Progenitor cell of endocrine pancreas (in vitro differentiated cells): Measurements from ENCODE around the gene HIP1. TPM values are rescaled to one million over a fixed set of nuclear protein-coding genes. Genes with fewer than 3 reads are reported as not detected.

Experiments
- DNase-seq: peaks from one replicate; pipeline ENCODE4 v3.0.0; 2021; ENCODE audit warnings: low spot score; ENCODE audit not compliant: unreplicated experiment
- H3K27ac Mint-ChIP-seq: 2 replicates; pipeline ENCODE4 v1.8.0; 2021; ENCODE audit warnings: mild to moderate bottlenecking, moderate library complexity, mixed read lengths
- H3K27me3 Mint-ChIP-seq: 2 replicates; pipeline ENCODE4 v1.8.0; 2021; ENCODE audit warnings: mixed read lengths
- H3K36me3 Mint-ChIP-seq: 2 replicates; pipeline ENCODE4 v1.8.0; 2022; ENCODE audit warnings: mixed read lengths; ENCODE audit not compliant: insufficient read depth
- H3K4me1 Mint-ChIP-seq: 2 replicates; pipeline ENCODE4 v1.8.0; 2021; ENCODE audit warnings: low read depth, mixed read lengths
- H3K4me3 Mint-ChIP-seq: 2 replicates; pipeline ENCODE4 v1.8.0; 2021; ENCODE audit warnings: low read depth, mild to moderate bottlenecking, moderate library complexity, mixed read lengths
- H3K9me3 Mint-ChIP-seq: 2 replicates; pipeline ENCODE4 v1.8.0; 2021; ENCODE audit warnings: low read depth, mixed read lengths
- total RNA-seq: library from RNA; stranded (reverse); gene quantifications from 2 replicates; pipeline ENCODE4 v1.2.1, GENCODE V29; 2021
- TF ChIP-seq, protein P1 (sequence below): fragments of 200-600 bp; sonication (generic); IDR thresholded peaks from one replicate; pipeline ENCODE4 v1.5.0; 2021; ENCODE audit warnings: antibody characterized with exemption, mild to moderate bottlenecking; ENCODE audit not compliant: unreplicated experiment

The HIP1 gene
- total RNA-seq, 1 donor from 2014 or later = 66.6 TPM

DNA sequence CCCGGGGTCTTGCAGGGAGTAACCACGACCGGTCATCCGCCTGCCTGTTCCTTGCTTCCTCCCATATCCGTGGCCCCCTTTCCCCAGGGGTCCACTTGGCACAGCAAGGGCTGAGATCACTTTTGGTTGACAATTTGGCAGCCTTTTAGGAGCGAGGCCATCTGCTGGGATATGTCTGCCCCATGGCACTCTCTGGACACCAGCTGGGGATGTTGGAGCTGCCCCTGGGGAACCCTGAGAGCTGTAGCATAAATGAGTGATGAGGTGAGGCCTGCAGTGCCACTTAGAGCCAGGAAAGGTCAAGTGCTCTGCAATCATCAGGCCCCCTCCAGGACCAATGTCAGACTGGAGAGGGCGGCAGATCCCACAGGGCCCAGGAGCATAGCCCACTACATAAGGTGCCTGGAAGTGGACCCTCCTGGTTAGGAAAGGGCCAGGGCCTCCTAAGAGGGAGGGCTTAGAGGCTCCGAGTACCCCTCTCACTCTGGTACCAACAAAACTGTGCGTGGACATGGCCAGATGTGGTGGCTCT, 92.1 kb downstream of the HIP1 start:
- no peak overlapping the region for H3K27ac Mint-ChIP-seq
- DNase-seq = no peak
- H3K27me3 Mint-ChIP-seq = no peaks in the 10 kb centered on the region
- H3K9me3 Mint-ChIP-seq = peaks cover 2% of the 10 kb centered on the region
- H3K4me3 Mint-ChIP-seq = no peak overlapping the region
- no peaks in the 10 kb centered on the region for H3K36me3 Mint-ChIP-seq
- peaks cover 2% of the 10 kb centered on the region for H3K4me1 Mint-ChIP-seq
- TF ChIP-seq, protein P1, sequence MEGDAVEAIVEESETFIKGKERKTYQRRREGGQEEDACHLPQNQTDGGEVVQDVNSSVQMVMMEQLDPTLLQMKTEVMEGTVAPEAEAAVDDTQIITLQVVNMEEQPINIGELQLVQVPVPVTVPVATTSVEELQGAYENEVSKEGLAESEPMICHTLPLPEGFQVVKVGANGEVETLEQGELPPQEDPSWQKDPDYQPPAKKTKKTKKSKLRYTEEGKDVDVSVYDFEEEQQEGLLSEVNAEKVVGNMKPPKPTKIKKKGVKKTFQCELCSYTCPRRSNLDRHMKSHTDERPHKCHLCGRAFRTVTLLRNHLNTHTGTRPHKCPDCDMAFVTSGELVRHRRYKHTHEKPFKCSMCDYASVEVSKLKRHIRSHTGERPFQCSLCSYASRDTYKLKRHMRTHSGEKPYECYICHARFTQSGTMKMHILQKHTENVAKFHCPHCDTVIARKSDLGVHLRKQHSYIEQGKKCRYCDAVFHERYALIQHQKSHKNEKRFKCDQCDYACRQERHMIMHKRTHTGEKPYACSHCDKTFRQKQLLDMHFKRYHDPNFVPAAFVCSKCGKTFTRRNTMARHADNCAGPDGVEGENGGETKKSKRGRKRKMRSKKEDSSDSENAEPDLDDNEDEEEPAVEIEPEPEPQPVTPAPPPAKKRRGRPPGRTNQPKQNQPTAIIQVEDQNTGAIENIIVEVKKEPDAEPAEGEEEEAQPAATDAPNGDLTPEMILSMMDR = no peak

DNA sequence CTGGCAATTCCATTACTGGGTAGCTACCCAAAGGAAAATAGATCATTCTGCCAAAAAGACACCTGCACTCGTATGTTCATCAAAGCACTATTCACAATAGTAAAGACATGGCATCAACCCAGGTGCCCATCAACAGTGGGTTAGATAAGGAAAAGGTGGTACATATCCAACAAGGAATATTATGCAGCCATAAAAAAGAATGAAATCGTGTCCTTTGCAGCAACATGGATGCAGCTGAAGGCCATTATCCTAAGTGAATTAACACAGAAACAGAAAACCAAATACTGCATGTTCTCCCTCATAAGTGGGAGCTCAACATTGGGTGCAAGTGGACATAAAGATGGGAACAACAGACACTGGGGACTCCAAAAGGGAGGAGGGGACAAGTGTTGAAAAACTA, 93.2 kb downstream of the HIP1 start:
- Mint-ChIP-seq H3K36me3 (no peaks in the 10 kb centered on the region), H3K4me3 (no peak overlapping the region)
- DNase-seq = no peak

GRCh38 chr7:75644589-75644988, 94.2 kb downstream of the HIP1 start:
- DNase-seq = no peak
- Mint-ChIP-seq H3K27me3 (no peaks in the 10 kb centered on the region), H3K4me1 (peaks cover 6% of the 10 kb centered on the region), H3K27ac (no peak overlapping the region), H3K9me3 (peaks cover 2% of the 10 kb centered on the region), H3K36me3 (no peaks in the 10 kb centered on the region), H3K4me3 (no peak overlapping the region)
- TF ChIP-seq, protein P1 = no peak

More for the DNA sequence above, 93.2 kb downstream of the HIP1 start:
- peaks cover 2% of the 10 kb centered on the region for H3K9me3 Mint-ChIP-seq
- H3K4me1 Mint-ChIP-seq = no peaks in the 10 kb centered on the region
- no peaks in the 10 kb centered on the region for H3K27me3 Mint-ChIP-seq
- TF ChIP-seq, protein P1 = no peak
- H3K27ac Mint-ChIP-seq = no peak overlapping the region

DNA sequence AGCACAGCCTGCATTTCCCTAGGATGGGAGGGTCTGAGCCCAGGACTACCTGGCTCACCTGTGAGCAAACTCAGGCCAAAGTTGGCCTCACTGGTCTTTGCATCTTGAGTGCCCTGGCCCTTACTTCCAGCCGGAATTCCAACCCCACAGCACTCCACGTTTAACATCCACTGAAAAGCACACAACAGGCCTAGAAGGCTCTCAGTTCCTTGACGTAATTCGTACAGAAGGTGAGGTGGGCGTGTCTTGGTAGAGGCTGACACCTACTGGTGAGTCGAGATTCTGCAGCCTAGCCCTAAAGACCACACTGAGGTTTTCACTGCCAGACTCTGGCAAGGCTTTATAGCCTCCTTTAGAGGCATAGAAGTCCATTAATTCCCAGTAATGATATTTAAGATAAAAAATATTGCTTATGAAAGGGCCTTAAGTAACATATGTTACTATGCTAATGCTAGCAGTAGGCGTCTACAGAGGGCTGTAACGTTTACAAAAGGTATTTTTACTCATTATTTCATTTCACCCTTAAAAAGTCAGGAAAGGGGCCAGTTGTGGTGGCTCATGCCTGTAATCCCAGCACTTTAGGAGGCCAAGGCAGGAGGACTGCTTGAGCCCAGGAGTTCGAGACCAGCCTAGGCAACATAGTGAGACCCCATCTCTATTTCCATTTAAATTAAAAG, 95.8 kb downstream of the HIP1 start:
- TF ChIP-seq, protein P1 = peak; percentile 59
- Mint-ChIP-seq H3K27ac (peak overlapping the region; percentile 28), H3K4me1 (peaks cover 11% of the 10 kb centered on the region), H3K27me3 (no peaks in the 10 kb centered on the region), H3K9me3 (peaks cover 2% of the 10 kb centered on the region), H3K4me3 (no peak overlapping the region), H3K36me3 (no peaks in the 10 kb centered on the region)
- DNase-seq = no peak

DNA sequence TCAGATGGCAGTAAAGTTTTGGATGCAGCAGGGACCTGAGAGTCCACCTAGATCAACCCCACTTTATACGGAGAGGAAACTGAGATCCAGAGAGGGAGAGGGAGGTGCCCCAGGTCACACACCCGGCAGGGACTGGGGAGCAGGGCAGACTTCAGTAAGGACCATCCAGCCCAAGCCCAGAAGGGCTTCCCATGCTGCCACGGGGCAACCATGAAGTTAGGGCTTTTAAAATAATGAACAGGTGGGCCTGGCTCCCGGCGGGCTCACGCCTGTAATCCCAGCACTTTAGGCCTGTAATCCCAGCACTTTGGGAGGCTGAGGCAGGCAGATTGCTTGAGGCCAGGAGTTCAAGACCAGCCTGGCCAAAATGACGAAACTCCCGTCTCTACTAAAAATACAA, 98.5 kb downstream of the HIP1 start:
- Mint-ChIP-seq H3K9me3 (peaks cover 2% of the 10 kb centered on the region), H3K27ac (peak overlapping the region; percentile 100), H3K27me3 (no peaks in the 10 kb centered on the region), H3K36me3 (no peaks in the 10 kb centered on the region), H3K4me3 (peak overlapping the region; percentile 97), H3K4me1 (peaks cover 19% of the 10 kb centered on the region)
- DNase-seq = no peak
- TF ChIP-seq, protein P1 = no peak
